ENCODE data around the gene SS18.

DNA sequence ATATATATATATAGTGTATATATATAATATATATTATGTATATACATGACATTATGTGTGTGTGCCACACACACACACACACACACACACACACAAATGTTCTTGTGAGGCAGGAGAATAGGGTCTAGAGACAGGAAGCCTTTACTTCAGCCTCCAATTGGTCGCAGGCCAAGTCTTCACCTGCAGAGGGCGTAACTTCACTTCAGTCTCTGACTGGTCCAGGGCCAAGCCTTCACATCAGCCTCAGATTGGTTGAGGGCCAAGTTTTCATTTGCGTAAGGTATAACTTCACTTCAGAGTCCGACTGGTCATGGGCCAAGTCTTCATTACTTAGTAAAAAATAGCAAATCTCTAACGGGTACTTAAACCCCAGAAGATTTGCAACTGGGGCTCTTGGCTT lies 13.2 kb upstream of the SS18 start:
- TF ChIP-seq, protein P1, sequence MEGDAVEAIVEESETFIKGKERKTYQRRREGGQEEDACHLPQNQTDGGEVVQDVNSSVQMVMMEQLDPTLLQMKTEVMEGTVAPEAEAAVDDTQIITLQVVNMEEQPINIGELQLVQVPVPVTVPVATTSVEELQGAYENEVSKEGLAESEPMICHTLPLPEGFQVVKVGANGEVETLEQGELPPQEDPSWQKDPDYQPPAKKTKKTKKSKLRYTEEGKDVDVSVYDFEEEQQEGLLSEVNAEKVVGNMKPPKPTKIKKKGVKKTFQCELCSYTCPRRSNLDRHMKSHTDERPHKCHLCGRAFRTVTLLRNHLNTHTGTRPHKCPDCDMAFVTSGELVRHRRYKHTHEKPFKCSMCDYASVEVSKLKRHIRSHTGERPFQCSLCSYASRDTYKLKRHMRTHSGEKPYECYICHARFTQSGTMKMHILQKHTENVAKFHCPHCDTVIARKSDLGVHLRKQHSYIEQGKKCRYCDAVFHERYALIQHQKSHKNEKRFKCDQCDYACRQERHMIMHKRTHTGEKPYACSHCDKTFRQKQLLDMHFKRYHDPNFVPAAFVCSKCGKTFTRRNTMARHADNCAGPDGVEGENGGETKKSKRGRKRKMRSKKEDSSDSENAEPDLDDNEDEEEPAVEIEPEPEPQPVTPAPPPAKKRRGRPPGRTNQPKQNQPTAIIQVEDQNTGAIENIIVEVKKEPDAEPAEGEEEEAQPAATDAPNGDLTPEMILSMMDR (conservative IDR thresholded peaks at IDR 0.05), result no peak
- no peak for TF ChIP-seq EZH2 (IDR thresholded peaks at IDR 0.05; ENCODE audit: low read depth)

Measured in PC-9 (cell line).